DOHH2 (cell line): ENCODE results near the gene AGBL4.

Source experiments
- H3F3A ChIP-seq: fragments of 200-600 bp; sonication (generic), shearing (Covaris generic); 2 replicates; pipeline ENCODE4 v1.6.0; 2016; ENCODE audit warnings: antibody characterized with exemption, mild to moderate bottlenecking; ENCODE audit not compliant: control insufficient read depth, insufficient read depth
- H3K27ac ChIP-seq: fragments of 200-600 bp; sonication (generic); 2 replicates; pipeline ENCODE4 v1.5.1; 2014; ENCODE audit warnings: low read depth, mild to moderate bottlenecking, low read length, moderate library complexity
- H3K27me3 ChIP-seq: fragments of 200-600 bp; sonication (generic); 2 replicates; pipeline ENCODE4 v1.6.1; 2014; ENCODE audit warnings: mild to moderate bottlenecking, low read length, mixed read lengths; ENCODE audit not compliant: control insufficient read depth
- H3K36me3 ChIP-seq: fragments of 200-600 bp; sonication (generic); 2 replicates; pipeline ENCODE4 v1.6.1; 2014; ENCODE audit warnings: mild to moderate bottlenecking, low read length, moderate library complexity, mixed read lengths; ENCODE audit not compliant: control insufficient read depth
- H3K4me1 ChIP-seq: fragments of 200-600 bp; sonication (generic); 2 replicates; pipeline ENCODE4 v1.6.1; 2014; ENCODE audit warnings: mild to moderate bottlenecking, low read length, mixed read lengths; ENCODE audit not compliant: control insufficient read depth
- H3K4me2 ChIP-seq: fragments of 200-600 bp; sonication (generic); 2 replicates; pipeline ENCODE4 v1.6.0; 2014; ENCODE audit warnings: mild to moderate bottlenecking, low read length, moderate library complexity
- H3K4me3 ChIP-seq: fragments of 200-600 bp; sonication (generic); 2 replicates; pipeline ENCODE4 v1.5.1; 2014; ENCODE audit warnings: mild to moderate bottlenecking, low read length, mixed read lengths
- H3K79me2 ChIP-seq: fragments of 200-600 bp; sonication (generic); 2 replicates; pipeline ENCODE4 v1.6.1; 2014; ENCODE audit warnings: mild to moderate bottlenecking, low read length, mixed read lengths; ENCODE audit not compliant: control insufficient read depth
- H3K9me2 ChIP-seq: fragments of 200-600 bp; sonication (generic); replicated peaks from 2 replicates; pipeline ENCODE4 v1.6.1; 2014; ENCODE audit warnings: mild to moderate bottlenecking, low read length, mixed read lengths; ENCODE audit not compliant: control insufficient read depth
- H3K9me3 ChIP-seq: fragments of 200-600 bp; sonication (generic); 2 replicates; pipeline ENCODE4 v1.6.1; 2014; ENCODE audit warnings: antibody characterized with exemption, low read length, mixed read lengths; ENCODE audit not compliant: control insufficient read depth, insufficient read depth
- H4K20me1 ChIP-seq: fragments of 200-600 bp; sonication (generic); 2 replicates; pipeline ENCODE4 v1.6.0; 2014; ENCODE audit warnings: low read depth, mild to moderate bottlenecking, antibody characterized with exemption, low read length, moderate library complexity; ENCODE audit not compliant: control insufficient read depth, insufficient read depth
- CTCF ChIP-seq: fragments of 200-600 bp; sonication (generic); IDR thresholded peaks from one replicate; pipeline ENCODE4 v1.5.1; 2014; ENCODE audit warnings: antibody characterized with exemption, mild to moderate bottlenecking, low read depth, low read length; ENCODE audit not compliant: poor library complexity, severe bottlenecking
- EZH2phosphoT487 ChIP-seq: fragments of 200-600 bp; sonication (generic); IDR thresholded peaks from 2 replicates; pipeline ENCODE4 v1.6.1; 2017; ENCODE audit warnings: borderline replicate concordance, mild to moderate bottlenecking, antibody characterized with exemption, low read length, moderate library complexity, mixed read lengths

The AGBL4 gene

GRCh38 chr1:49622877-49623276 lies 400.9 kb downstream of the AGBL4 start:
- no peak for TF ChIP-seq CTCF
- TF ChIP-seq EZH2phosphoT487: no peak
- Histone ChIP-seq H4K20me1 (no peaks in the 10 kb centered on the region), H3K4me3 (no peak overlapping the region), H3K36me3 (no peaks in the 10 kb centered on the region), H3F3A (no peaks in the 10 kb centered on the region), H3K27me3 (no peaks in the 10 kb centered on the region), H3K9me3 (no peaks in the 10 kb centered on the region), H3K4me2 (no peak overlapping the region), H3K4me1 (no peaks in the 10 kb centered on the region), H3K9me2 (no peaks in the 10 kb centered on the region), H3K27ac (no peak overlapping the region), H3K79me2 (no peaks in the 10 kb centered on the region)

- no peak overlapping the region for H3K4me3 ChIP-seq
- no peaks in the 10 kb centered on the region for H3K27me3 ChIP-seq
- H3K79me2 ChIP-seq: no peaks in the 10 kb centered on the region
- no peaks in the 10 kb centered on the region for H3K9me3 ChIP-seq
- H3K4me1 ChIP-seq: no peaks in the 10 kb centered on the region
- no peak for TF ChIP-seq CTCF
- no peak for TF ChIP-seq EZH2phosphoT487
- H3K36me3 ChIP-seq: no peaks in the 10 kb centered on the region
- H4K20me1 ChIP-seq: no peaks in the 10 kb centered on the region
- no peaks in the 10 kb centered on the region for H3F3A ChIP-seq
- H3K9me2 ChIP-seq: no peaks in the 10 kb centered on the region
- H3K27ac ChIP-seq: no peak overlapping the region
- no peak overlapping the region for H3K4me2 ChIP-seq
Measured at GRCh38 chr1:49606082-49606481, 417.7 kb downstream of the AGBL4 start.

GRCh38 chr1:49597436-49597835 lies 426.3 kb downstream of the AGBL4 start:
- H4K20me1 ChIP-seq: no peaks in the 10 kb centered on the region
- H3K9me3 ChIP-seq: no peaks in the 10 kb centered on the region
- H3K27me3 ChIP-seq: no peaks in the 10 kb centered on the region
- no peaks in the 10 kb centered on the region for H3K79me2 ChIP-seq
- no peak overlapping the region for H3K4me3 ChIP-seq
- H3K4me2 ChIP-seq: no peak overlapping the region
- no peak for TF ChIP-seq EZH2phosphoT487
- TF ChIP-seq CTCF: no peak
- no peak overlapping the region for H3K27ac ChIP-seq
- no peaks in the 10 kb centered on the region for H3K36me3 ChIP-seq
- no peaks in the 10 kb centered on the region for H3F3A ChIP-seq
- no peaks in the 10 kb centered on the region for H3K4me1 ChIP-seq
- no peaks in the 10 kb centered on the region for H3K9me2 ChIP-seq

- no peaks in the 10 kb centered on the region for H3K36me3 ChIP-seq
- H4K20me1 ChIP-seq: no peaks in the 10 kb centered on the region
- no peak overlapping the region for H3K4me3 ChIP-seq
- no peak overlapping the region for H3K4me2 ChIP-seq
- H3K79me2 ChIP-seq: no peaks in the 10 kb centered on the region
- no peaks in the 10 kb centered on the region for H3K9me2 ChIP-seq
- TF ChIP-seq CTCF (no peak), EZH2phosphoT487 (no peak)
- H3K27me3 ChIP-seq: no peaks in the 10 kb centered on the region
- H3K4me1 ChIP-seq: no peaks in the 10 kb centered on the region
- no peaks in the 10 kb centered on the region for H3F3A ChIP-seq
- H3K27ac ChIP-seq: no peak overlapping the region
- no peaks in the 10 kb centered on the region for H3K9me3 ChIP-seq
Measured at GRCh38 chr1:49576327-49576901, 447.3 kb downstream of the AGBL4 start.
